ENCODE measurements around the gene PRMT7. TPM values are rescaled to one million over a fixed set of nuclear protein-coding genes. Genes with fewer than 3 reads are reported as not detected.

The PRMT7 gene
- total RNA-seq, 1 experiment from 2014 or later = 59.3 TPM

GRCh38 chr16:68263559-68264127 lies 47.2 kb upstream of the PRMT7 start (continued):
- TF ChIP-seq MLX (CRISPR knock-in tag; IDR thresholded peaks at IDR 0.05) (no peak), ZMAT4 (CRISPR knock-in tag; IDR thresholded peaks at IDR 0.05) (no peak), TEAD4 (CRISPR knock-in tag; IDR thresholded peaks at IDR 0.05) (no peak)

GRCh38 chr16:68264128-68265077 lies 46.4 kb upstream of the PRMT7 start, which contains the start of gene SLC7A6:
TSS of gene SLC7A6 (plus strand) at chr16:68264526. CDS start at chr16:68274727, 10,201 bp downstream.
- peak within 1 kb of the TSS; percentile 93 for H3K4me3 Mint-ChIP-seq
- peak within 1 kb of the TSS; percentile 77 for H3K27ac Mint-ChIP-seq
- no peaks in the 10 kb centered on the region for H3K36me3 Mint-ChIP-seq
- CTCF ChIA-PET = interaction anchor here (0.5 to 4.5 kb wide), 53 partner anchors 8 to 579 kb away, joined by 3 to 74 read pairs (median 4); partner anchors contain the start of genes ESRP2, NFATC3, PLA2G15 and PRMT7
- POLR2A ChIA-PET = interaction anchor here (0.7 to 1.4 kb wide), 6 partner anchors 20 to 1390 kb away, joined by 3 to 8 read pairs (median 3); partner anchors contain the start of genes PRMT7 and SLC7A6OS
- H3K9me3 Mint-ChIP-seq = no peaks in the 10 kb centered on the region
- peaks cover 16% of the 10 kb centered on the region for H3K27me3 Mint-ChIP-seq (ENCODE audit: low read depth)
- H3K4me1 Mint-ChIP-seq = peaks cover 34% of the 10 kb centered on the region
- peak; percentile 60 for ATAC-seq
- DNase-seq (ENCODE audit: low spot score) = peak; percentile 76
- 0 out of 2 replicates have a peak, but pooled peaks have one; percentile 53 for TF ChIP-seq ESRRA (CRISPR knock-in tag; IDR thresholded peaks at IDR 0.05; ENCODE audit: borderline replicate concordance)
- no peak for TF ChIP-seq FOXJ3 (CRISPR knock-in tag; IDR thresholded peaks at IDR 0.05; ENCODE audit: borderline replicate concordance)
- TF ChIP-seq ZNF317 (CRISPR knock-in tag; IDR thresholded peaks at IDR 0.05; ENCODE audit: borderline replicate concordance, low read depth) = no peak
- TF ChIP-seq TP53 (CRISPR knock-in tag; IDR thresholded peaks at IDR 0.05) = no peak
- TF ChIP-seq ZNF281 (CRISPR knock-in tag; IDR thresholded peaks at IDR 0.05) = no peak
- 0 out of 2 replicates have a peak, but pooled peaks have one; percentile 42 for TF ChIP-seq GABPB1 (CRISPR knock-in tag; IDR thresholded peaks at IDR 0.05)
- TF ChIP-seq HMGXB4 (CRISPR knock-in tag; IDR thresholded peaks at IDR 0.05) = peak; percentile 71
- TF ChIP-seq MAX (CRISPR knock-in tag; IDR thresholded peaks at IDR 0.05) = 0 out of 2 replicates have a peak, but pooled peaks have one; percentile 42
- TF ChIP-seq ZNF532 (CRISPR knock-in tag; IDR thresholded peaks at IDR 0.05; ENCODE audit: borderline replicate concordance) = no peak
- peak; percentile 69 for TF ChIP-seq CTCF (IDR thresholded peaks at IDR 0.05)
- TF ChIP-seq SP1 (CRISPR knock-in tag; conservative IDR thresholded peaks at IDR 0.05) = peak; percentile 47
- 0 out of 2 replicates have a peak, but pooled peaks have one; percentile 61 for TF ChIP-seq IRF1 (CRISPR knock-in tag; IDR thresholded peaks at IDR 0.05)
- TF ChIP-seq ZNF416 (CRISPR knock-in tag; IDR thresholded peaks at IDR 0.05) = 0 out of 2 replicates have a peak, but pooled peaks have one; percentile 5
- peak; percentile 10 for TF ChIP-seq FOXP4 (CRISPR knock-in tag; IDR thresholded peaks at IDR 0.05)
